Smooth muscle cell (in vitro differentiated cells): ENCODE measurements around the gene LYZL1. TPM values are rescaled to one million over a fixed set of nuclear protein-coding genes. Genes with fewer than 3 reads are reported as not detected.

Source experiments
- DNase-seq: peaks from one replicate; lab custom pipeline; 2025; ENCODE audit not compliant: unreplicated experiment; lab: John Stamatoyannopoulos, UW
- H2AFZ ChIP-seq: fragments of 200-600 bp; sonication (generic); 2 replicates; pipeline ENCODE4 v1.6.0; 2016; ENCODE audit warnings: antibody characterized with exemption, low read depth, mild to moderate bottlenecking
- H3F3A ChIP-seq: fragments of 200-600 bp; sonication (generic); 2 replicates; pipeline ENCODE4 v1.6.0; 2017; ENCODE audit warnings: antibody characterized with exemption, low read depth
- H3K27ac ChIP-seq: fragments of 200-600 bp; sonication (generic); 2 replicates; pipeline ENCODE4 v1.5.1; 2016; ENCODE audit warnings: low read depth, mild to moderate bottlenecking
- H3K27me3 ChIP-seq: fragments of 200-600 bp; sonication (generic); 2 replicates; pipeline ENCODE4 v1.6.1; 2016; ENCODE audit warnings: low read depth, mild to moderate bottlenecking
- H3K36me3 ChIP-seq: fragments of 200-600 bp; sonication (generic); 2 replicates; pipeline ENCODE4 v1.5.1; 2016; ENCODE audit warnings: low read depth
- H3K4me1 ChIP-seq: fragments of 200-600 bp; sonication (generic); 2 replicates; pipeline ENCODE4 v1.5.1; 2016; ENCODE audit warnings: low read depth
- H3K4me2 ChIP-seq: fragments of 200-600 bp; sonication (generic); 2 replicates; pipeline ENCODE4 v1.6.0; 2016; ENCODE audit warnings: mild to moderate bottlenecking
- H3K4me3 ChIP-seq: fragments of 200-600 bp; sonication (generic); 2 replicates; pipeline ENCODE4 v1.5.1; 2016; ENCODE audit warnings: mild to moderate bottlenecking
- H3K79me2 ChIP-seq: fragments of 200-600 bp; sonication (generic); 2 replicates; pipeline ENCODE4 v1.6.0; 2016; ENCODE audit warnings: low read depth, mild to moderate bottlenecking
- H3K9ac ChIP-seq: fragments of 200-600 bp; sonication (generic); 2 replicates; pipeline ENCODE4 v1.6.0; 2016; ENCODE audit warnings: low read depth
- H3K9me3 ChIP-seq: fragments of 200-600 bp; sonication (generic); replicated peaks from 2 replicates; pipeline ENCODE4 v1.5.1; 2016; ENCODE audit warnings: low read depth
- H4K20me1 ChIP-seq: fragments of 200-600 bp; sonication (generic); 2 replicates; pipeline ENCODE4 v1.6.0; 2016; ENCODE audit warnings: low read depth
- WGBS: methylation state at CpG from one replicate; pipeline ENCODE4 v1.1.7; 2016; ENCODE audit warnings: low lambda C conversion rate; 5-methylcytosine and 5-hydroxymethylcytosine counted together
- polyA plus RNA-seq: library from polyadenylated mRNA; unstranded; fragments of >200 nt; fragmentation: Nextera tagmentation; extraction: Ambion mirVana; gene quantifications from 2 replicates; pipeline ENCODE4 v1.2.1, GENCODE V29; 2016
- total RNA-seq: library from RNA; depleted of rRNA; stranded (reverse); fragments of >200 nt; gene quantifications from 2 replicates; pipeline ENCODE4 v1.2.3, GENCODE V29; 2014
- TF ChIP-seq, protein P1 (sequence below): fragments of 200-600 bp; sonication (generic); IDR thresholded peaks from 2 replicates; pipeline ENCODE4 v1.5.1; 2017; ENCODE audit warnings: borderline replicate concordance, mild to moderate bottlenecking, antibody characterized with exemption; ENCODE audit not compliant: insufficient read depth, poor library complexity, severe bottlenecking

LYZL1 gene
- total and polyA plus RNA-seq, 2 experiments from 2014 or later, result not detected

DNA sequence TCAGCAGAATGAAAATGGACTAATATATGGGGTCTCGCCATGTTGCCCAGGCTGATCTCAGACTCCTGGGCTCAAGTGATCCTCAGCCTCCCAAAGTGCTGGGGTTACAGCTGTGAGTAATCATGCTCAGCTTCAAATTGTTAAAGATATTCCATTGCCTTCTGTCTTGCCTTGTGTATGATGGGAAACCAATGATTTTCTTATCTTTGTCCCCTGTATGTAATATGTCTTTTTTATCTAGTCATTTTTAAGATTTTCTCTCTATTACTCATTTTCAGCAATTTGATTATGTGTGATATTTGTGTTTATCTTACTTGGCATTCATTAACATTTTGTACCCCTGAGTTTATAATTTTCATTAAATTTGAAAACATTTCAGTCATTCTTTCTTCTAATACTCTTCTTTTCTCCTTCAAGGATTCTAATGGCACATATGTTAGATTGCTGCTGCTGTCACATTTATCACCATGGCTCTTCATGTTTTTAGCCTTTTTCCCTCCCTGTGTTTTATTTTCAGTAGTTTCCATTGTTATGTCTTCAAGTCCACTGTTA lies 12.6 kb downstream of the LYZL1 start:
- no peak overlapping the region for H2AFZ ChIP-seq
- peaks cover 24% of the 10 kb centered on the region for H3F3A ChIP-seq
- H3K4me2 ChIP-seq, result no peak overlapping the region
- peaks cover 10% of the 10 kb centered on the region for H3K4me1 ChIP-seq
- H3K9ac ChIP-seq, result no peak overlapping the region
- no peak overlapping the region for H3K4me3 ChIP-seq
- H3K27ac ChIP-seq, result no peak overlapping the region
- H3K9me3 ChIP-seq, result peaks cover 27% of the 10 kb centered on the region
- H3K36me3 ChIP-seq, result peaks cover 15% of the 10 kb centered on the region
- no peaks in the 10 kb centered on the region for H3K27me3 ChIP-seq
- WGBS, result 94% methylated on average over 1 of the region's 1 CpG
- DNase-seq, result no peak
- H4K20me1 ChIP-seq, result no peaks in the 10 kb centered on the region
- no peaks in the 10 kb centered on the region for H3K79me2 ChIP-seq
- TF ChIP-seq, protein P1, sequence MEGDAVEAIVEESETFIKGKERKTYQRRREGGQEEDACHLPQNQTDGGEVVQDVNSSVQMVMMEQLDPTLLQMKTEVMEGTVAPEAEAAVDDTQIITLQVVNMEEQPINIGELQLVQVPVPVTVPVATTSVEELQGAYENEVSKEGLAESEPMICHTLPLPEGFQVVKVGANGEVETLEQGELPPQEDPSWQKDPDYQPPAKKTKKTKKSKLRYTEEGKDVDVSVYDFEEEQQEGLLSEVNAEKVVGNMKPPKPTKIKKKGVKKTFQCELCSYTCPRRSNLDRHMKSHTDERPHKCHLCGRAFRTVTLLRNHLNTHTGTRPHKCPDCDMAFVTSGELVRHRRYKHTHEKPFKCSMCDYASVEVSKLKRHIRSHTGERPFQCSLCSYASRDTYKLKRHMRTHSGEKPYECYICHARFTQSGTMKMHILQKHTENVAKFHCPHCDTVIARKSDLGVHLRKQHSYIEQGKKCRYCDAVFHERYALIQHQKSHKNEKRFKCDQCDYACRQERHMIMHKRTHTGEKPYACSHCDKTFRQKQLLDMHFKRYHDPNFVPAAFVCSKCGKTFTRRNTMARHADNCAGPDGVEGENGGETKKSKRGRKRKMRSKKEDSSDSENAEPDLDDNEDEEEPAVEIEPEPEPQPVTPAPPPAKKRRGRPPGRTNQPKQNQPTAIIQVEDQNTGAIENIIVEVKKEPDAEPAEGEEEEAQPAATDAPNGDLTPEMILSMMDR, result no peak

DNA sequence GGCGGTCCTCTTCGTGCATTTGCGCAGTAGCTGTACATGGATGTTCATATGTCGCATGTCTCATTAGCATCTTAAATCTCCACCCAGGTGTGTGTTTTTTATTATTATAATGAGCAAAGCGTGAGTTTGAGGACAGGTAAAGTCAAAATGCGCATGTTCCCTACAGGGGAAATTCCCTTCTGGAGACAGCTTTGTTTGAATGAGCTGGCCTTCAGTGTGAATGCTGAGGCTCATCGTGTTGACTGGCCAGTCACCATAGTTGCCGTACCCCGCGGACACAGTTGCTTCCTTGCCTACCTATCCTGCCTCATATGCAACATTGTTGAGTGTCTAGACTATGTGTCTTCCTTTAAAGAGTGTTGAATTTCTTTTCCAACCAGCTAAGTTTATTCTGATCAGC lies 13.6 kb downstream of the LYZL1 start:
- Histone ChIP-seq H3F3A (peaks cover 24% of the 10 kb centered on the region), H3K36me3 (peaks cover 7% of the 10 kb centered on the region), H3K79me2 (no peaks in the 10 kb centered on the region), H3K27ac (no peak overlapping the region), H3K4me1 (peaks cover 10% of the 10 kb centered on the region), H2AFZ (no peak overlapping the region), H3K27me3 (no peaks in the 10 kb centered on the region), H4K20me1 (no peaks in the 10 kb centered on the region), H3K9me3 (peaks cover 20% of the 10 kb centered on the region), H3K9ac (no peak overlapping the region), H3K4me2 (no peak overlapping the region), H3K4me3 (no peak overlapping the region)
- WGBS, result 94% methylated on average over 10 of the region's 10 CpGs
- no peak for DNase-seq
- TF ChIP-seq, protein P1, result no peak

DNA sequence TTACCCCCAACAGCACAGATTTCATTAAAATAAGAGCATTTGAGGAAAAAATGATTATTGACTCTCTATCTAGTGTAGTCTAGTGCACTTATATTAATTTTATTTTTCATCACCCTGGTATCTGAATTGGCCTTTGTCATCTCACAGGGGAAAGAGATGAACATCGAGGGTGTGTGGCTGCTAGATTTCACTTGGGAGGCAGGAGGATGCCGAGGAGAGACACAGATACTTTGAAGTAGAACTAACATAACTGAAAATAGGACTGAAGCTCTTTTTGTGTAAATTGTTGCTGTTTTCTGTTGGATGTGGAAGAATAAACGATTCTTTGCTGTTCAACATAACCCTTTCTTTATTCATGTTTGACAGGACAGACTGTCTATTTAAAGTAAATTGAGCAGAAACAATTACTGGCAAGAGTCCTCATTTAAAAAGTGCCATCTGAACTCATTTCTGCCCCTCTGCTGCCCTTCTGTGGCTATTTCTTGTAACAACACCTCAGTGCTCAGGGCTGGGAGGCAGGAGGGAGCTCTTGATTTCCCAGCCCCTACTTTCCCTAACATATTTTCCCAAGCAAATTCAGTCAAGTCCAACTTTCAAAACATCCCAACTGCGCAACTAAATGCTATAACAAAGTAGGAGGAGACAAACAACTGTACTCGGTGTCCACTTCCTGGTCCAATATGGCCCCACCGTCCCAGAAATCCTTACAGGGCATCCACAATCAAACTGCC lies 15.6 kb downstream of the LYZL1 start:
- Histone ChIP-seq H3F3A (peaks cover 24% of the 10 kb centered on the region), H3K9ac (no peak overlapping the region), H3K27me3 (no peaks in the 10 kb centered on the region), H3K36me3 (peaks cover 7% of the 10 kb centered on the region), H4K20me1 (no peaks in the 10 kb centered on the region), H3K9me3 (peaks cover 18% of the 10 kb centered on the region), H3K79me2 (no peaks in the 10 kb centered on the region), H3K4me3 (peak overlapping the region; percentile 19), H3K4me1 (peaks cover 10% of the 10 kb centered on the region), H3K27ac (peak overlapping the region; percentile 73), H2AFZ (peak overlapping the region; percentile 84), H3K4me2 (peak overlapping the region; percentile 76)
- TF ChIP-seq, protein P1, result peak; percentile 88
- WGBS, result 15% methylated on average over 6 of the region's 6 CpGs
- DNase-seq, result peak; percentile 4
